Subcutaneous abdominal adipose tissue (tissue), 5 donors: ENCODE results near the gene MKLN1.

Experiments
- H3K27ac ChIP-seq: one replicate; pipeline ENCODE4 v1.7.0; 2013; ENCODE audit warnings: low read depth, mild to moderate bottlenecking, inconsistent platforms, low read length, moderate library complexity
- H3K27me3 ChIP-seq, 5 donors: one replicate each; pipeline ENCODE4 v1.7.0; 2013; ENCODE audit warnings: low read length in 5 of 5, inconsistent platforms in 1 of 5; ENCODE audit not compliant: control insufficient read depth in 5 of 5, insufficient read depth in 4 of 5
- H3K36me3 ChIP-seq, 5 donors: one replicate each; pipeline ENCODE4 v1.7.0; 2013; ENCODE audit warnings: low read length in 5 of 5; ENCODE audit not compliant: control insufficient read depth in 5 of 5, insufficient read depth in 5 of 5
- H3K4me1 ChIP-seq, 5 donors: one replicate each; pipeline ENCODE4 v1.7.0; 2013; ENCODE audit warnings: low read length in 5 of 5, mild to moderate bottlenecking in 3 of 5, moderate library complexity in 1 of 5; ENCODE audit not compliant: control insufficient read depth in 5 of 5, insufficient read depth in 5 of 5
- H3K4me3 ChIP-seq, 5 donors: one replicate each; pipeline ENCODE4 v1.7.0; 2013; ENCODE audit warnings: low read length in 5 of 5, low read depth in 1 of 5
- H3K9ac ChIP-seq, 5 donors: one replicate each; pipeline ENCODE4 v1.7.0; 2013; ENCODE audit warnings: low read length in 5 of 5, mild to moderate bottlenecking in 4 of 5, moderate library complexity in 3 of 5
- H3K9me3 ChIP-seq, 5 donors: one replicate each; pipeline ENCODE4 v1.7.0; 2013; ENCODE audit warnings: low read length in 5 of 5; ENCODE audit not compliant: control insufficient read depth in 5 of 5
- donor health status: healthy.
- donor health status: healthy.
- donor health status: healthy.
- donor health status: healthy.
- donor health status: healthy.

The MKLN1 gene

DNA sequence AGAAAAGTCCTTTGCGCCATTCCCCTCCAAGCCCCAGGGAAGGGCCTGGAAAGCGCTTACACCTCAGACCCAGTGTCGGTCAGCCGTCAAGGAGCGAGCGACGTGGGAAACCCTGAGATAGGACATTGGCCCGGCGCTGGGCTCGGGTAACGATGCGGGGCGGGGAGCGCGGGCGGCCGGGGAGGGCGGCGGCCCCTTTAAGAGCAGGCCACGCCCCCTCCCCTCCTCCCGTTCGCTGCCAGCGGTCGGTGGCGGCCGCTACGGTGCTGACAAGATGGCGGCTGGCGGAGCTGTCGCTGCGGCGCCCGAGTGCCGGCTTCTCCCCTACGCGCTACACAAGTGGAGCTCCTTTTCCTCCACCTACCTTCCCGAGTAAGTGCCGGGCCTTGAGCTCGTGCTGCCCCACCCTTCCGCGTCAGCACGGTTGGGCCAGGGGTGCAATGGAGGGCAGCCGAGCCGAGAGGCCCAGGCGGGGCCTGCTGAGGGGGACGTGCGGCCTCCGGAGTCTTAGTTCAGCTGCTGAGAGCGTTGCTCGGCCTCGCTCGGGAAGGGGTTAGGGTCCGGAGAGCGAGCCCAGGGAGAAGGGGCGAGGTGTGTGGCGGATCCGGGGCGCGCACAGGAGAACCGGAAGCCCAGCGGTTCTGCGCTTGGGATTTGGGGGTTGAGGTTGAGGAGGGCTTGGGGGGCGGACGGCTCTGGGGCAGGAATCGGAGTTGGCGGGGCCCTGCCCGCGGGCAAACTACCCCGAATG lies at the start of gene MKLN1:
MKLN1 (plus strand) TSS at position 251 of the 751 bp plus-strand sequence; CDS start at position 275, 24 bp downstream.
- Histone ChIP-seq H3K4me1 (peaks cover 0 to 35% (median 26%) of the 10 kb centered on the region in 5 donors), H3K27me3 (no peaks in the 10 kb centered on the region), H3K9ac (peak within 1 kb of the TSS; percentile 95 to 100 (median 99)), H3K27ac (peak within 1 kb of the TSS; percentile 99), H3K9me3 (no peaks in the 10 kb centered on the region), H3K4me3 (peak within 1 kb of the TSS; percentile 88 to 98 (median 93)), H3K36me3 (peaks cover 0 to under 1% (median 0%) of the 10 kb centered on the region in 5 donors)

DNA sequence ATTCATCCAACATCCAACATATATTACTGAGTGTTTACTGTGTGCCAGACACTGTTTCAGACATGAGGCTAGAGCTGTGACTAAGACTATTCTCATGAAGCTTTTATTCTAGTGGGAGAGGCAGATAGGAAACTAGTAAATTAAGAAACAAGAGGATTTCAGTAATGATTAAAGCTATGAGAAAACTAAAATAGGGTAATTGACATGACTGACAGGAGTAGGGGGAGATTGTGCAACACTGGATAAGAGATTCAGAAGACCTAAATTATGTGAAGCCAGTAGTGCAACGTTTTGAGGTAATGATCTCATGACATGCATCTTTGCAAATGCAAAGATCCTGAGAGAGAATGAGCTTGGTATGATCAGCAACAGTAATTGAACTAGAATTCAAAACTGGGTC lies 48.6 kb upstream of the MKLN1 start:
- no peaks in the 10 kb centered on the region for H3K4me1 ChIP-seq
- no peak overlapping the region for H3K4me3 ChIP-seq
- H3K27me3 ChIP-seq, result no peaks in the 10 kb centered on the region
- H3K9ac ChIP-seq, result no peak overlapping the region
- H3K27ac ChIP-seq, result no peak overlapping the region
- H3K9me3 ChIP-seq, result peaks cover 0 to 4% (median 0%) of the 10 kb centered on the region in 5 donors
- H3K36me3 ChIP-seq, result no peaks in the 10 kb centered on the region

DNA sequence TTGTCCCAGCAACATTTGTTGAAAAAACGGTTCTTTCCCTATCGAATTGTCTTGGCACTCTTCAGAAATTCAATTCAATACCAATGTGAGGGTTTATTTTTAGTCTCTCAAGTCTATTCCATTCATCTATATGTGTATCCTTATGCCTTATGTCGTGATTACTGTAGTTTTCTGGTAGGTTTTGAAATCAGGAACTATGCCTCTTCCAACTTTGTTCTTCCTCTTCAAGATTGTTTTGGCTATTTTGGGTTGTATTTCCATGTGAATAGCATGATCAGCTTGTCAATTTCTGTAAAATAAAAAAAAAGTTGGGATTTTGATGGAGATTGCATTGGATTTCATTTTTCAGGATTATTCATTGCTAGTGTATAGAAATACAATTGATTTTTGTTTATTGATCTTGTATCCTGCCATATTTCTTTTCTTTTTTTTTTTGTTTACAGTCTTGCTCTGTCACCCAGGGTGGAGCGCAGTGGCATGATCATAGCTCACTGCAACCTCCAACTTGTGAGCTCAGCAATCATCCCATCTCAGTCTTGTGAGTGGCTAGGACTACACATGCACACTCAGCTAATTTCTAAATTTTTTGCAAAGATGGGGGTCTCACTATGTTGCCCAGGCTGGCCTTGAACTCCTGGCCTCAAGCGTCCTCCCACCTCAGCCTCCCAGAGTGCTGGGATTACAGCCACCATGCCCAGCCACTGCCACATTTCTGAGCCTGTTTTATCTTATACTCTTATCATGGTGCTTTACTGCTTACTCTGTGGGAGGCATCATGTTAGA lies 46.2 kb upstream of the MKLN1 start:
- H3K27me3 ChIP-seq, result no peaks in the 10 kb centered on the region
- no peaks in the 10 kb centered on the region for H3K36me3 ChIP-seq
- H3K4me3 ChIP-seq, result no peak overlapping the region
- H3K9me3 ChIP-seq, result peaks cover 0 to 4% (median 0%) of the 10 kb centered on the region in 5 donors
- H3K9ac ChIP-seq, result no peak overlapping the region
- H3K27ac ChIP-seq, result no peak overlapping the region
- peaks cover 2 to 10% (median 8%) of the 10 kb centered on the region in 5 donors for H3K4me1 ChIP-seq

DNA sequence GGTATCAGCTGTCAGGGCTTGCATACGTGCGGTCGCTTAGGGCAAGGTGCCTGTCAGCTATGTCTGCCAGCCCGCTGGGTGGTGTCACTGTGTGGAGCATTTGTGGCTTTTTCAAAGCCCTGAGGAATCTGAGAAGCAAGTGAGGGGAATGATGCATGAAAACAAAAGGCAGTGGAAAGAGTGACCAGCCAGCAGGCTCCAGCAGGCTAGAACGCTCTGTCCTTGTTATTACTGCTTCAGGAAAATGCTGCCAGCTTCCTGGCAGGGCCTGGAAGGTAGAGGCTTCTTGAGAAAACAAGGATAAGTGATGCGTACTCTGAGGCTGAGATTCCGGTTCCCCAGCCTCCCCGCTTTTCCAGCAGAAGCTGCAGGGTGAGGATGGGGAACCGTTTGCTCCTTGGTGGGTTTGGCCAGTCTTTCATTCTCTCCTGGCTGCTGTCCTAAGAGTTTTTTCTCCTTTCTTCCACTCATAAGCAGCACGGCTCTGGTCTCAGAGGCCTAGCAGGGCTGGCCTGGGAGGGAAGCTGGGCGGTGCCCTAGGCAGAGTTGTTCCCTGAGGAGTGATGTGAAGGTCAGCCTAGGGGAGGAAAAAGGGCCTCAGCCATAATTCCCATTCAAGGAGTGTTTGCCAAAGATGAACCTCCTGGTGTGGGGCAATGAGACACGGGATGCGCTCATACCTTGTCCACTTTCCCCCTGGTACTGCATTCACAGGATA lies 42.8 kb upstream of the MKLN1 start:
- Histone ChIP-seq H3K36me3 (no peaks in the 10 kb centered on the region), H3K4me1 (peaks cover 2 to 13% (median 11%) of the 10 kb centered on the region in 5 donors), H3K27ac (peak overlapping the region; percentile 30), H3K27me3 (no peaks in the 10 kb centered on the region), H3K9me3 (peaks cover 0 to 4% (median 0%) of the 10 kb centered on the region in 5 donors), H3K4me3 (no peak overlapping the region), H3K9ac (no peak overlapping the region)

DNA sequence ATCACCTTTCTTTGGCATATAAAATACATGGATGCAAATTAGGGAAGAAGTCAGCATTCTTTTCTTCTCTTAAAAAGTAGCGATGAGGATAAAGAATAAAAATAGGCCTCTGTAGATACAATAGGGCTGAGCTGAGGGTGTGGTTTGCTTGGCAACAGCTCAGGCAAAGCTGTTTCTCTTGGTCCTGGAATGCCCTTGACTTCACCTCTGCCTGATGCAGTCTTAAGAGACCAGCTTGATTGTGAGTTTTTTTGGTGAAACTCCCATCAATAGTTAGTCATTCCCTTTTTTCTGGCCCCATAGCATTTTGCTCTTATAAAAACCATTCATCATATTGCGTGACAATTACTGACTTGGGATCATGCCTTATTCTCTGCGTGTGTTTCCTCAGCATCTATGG lies 42.1 kb upstream of the MKLN1 start:
- no peaks in the 10 kb centered on the region for H3K36me3 ChIP-seq
- peaks cover 2 to 13% (median 11%) of the 10 kb centered on the region in 5 donors for H3K4me1 ChIP-seq
- no peak overlapping the region for H3K9ac ChIP-seq
- H3K9me3 ChIP-seq, result peaks cover 0 to 3% (median 0%) of the 10 kb centered on the region in 5 donors
- H3K4me3 ChIP-seq, result no peak overlapping the region
- peak overlapping the region; percentile 30 for H3K27ac ChIP-seq
- no peaks in the 10 kb centered on the region for H3K27me3 ChIP-seq

DNA sequence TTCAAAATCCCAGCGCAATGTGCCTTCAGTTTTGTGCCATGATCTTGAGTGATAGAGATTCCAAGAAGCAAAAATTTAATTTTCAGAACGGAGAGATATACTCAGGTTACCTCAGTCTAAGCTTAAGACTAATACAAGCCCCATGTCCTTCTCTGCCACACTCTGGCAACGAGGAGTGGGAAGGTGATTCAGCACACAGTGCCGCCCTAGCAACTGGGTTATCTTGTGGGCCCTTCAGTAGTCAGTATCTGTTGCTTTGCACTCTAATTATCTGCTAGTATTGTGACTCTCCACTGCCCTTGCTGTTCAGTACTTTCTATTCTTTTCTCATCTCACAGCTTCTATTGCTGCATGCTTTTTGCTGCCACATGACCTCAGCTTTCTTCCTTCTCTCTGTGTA lies 39.2 kb upstream of the MKLN1 start:
- Histone ChIP-seq H3K9me3 (peaks cover 0 to 3% (median 0%) of the 10 kb centered on the region in 5 donors), H3K9ac (no peak overlapping the region), H3K27ac (no peak overlapping the region), H3K36me3 (no peaks in the 10 kb centered on the region), H3K27me3 (no peaks in the 10 kb centered on the region), H3K4me1 (peaks cover 2 to 29% (median 23%) of the 10 kb centered on the region in 5 donors), H3K4me3 (no peak overlapping the region)

DNA sequence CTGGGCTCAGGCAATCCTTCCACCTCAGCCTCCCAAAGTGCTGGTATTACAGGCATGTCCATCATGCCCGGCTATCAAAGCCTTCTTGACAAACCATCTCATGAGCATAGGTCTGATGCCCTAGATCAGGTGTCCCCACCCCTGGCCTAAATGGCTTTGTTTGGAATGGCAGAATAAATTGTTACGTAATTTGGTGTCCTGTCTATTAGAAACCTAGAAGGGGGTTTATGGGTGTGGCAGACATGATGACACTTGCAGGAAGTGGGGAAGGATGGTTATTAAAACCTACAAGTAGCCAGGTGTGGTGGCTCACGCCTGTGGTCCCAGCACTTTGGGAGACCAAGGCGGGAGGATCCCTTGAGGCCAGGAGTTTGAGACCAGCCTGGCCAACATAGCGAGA lies 38.6 kb upstream of the MKLN1 start:
- H3K4me1 ChIP-seq, result peaks cover 2 to 29% (median 23%) of the 10 kb centered on the region in 5 donors

DNA sequence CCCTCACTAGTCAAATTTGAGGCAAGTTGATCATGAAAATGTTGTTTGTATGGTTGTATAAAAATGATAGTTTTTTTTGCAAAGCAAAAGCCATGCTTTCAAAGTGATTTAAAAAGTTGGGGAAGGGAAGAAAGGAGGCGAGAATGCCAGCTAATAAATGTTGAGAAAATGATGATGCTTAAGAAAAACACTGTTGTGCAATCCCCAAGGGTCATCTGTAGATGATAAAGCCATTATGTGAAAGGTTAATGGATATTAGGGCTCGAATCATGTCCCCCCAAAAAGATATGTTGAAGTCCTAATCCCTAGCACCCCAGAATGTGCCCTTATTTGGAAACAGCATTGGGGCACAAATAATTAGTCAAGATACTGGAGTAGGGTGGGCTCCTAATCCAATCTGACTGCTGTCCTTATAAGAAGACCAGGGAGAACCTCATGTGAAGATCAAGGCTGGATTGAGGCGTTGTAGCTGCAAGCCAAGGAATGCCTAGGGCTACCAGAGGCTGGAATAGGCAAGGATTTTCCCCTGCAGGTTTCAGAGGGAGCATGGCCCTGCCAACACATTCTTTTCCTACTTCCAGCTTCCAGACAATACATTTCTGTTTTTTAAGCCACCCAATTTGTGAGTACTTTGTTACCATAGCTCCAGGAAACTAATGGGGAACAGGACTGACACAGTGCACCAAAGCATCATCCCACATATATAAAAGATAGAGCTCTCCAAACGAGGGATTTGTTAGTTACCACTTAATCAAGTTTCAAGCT lies 35.4 kb upstream of the MKLN1 start:
- Histone ChIP-seq H3K9me3 (peaks cover 0 to 3% (median 0%) of the 10 kb centered on the region in 5 donors), H3K27ac (no peak overlapping the region), H3K4me1 (peaks cover 0 to 19% (median 14%) of the 10 kb centered on the region in 5 donors), H3K4me3 (no peak overlapping the region), H3K27me3 (no peaks in the 10 kb centered on the region), H3K36me3 (no peaks in the 10 kb centered on the region), H3K9ac (no peak overlapping the region)

More for the DNA sequence above, 38.6 kb upstream of the MKLN1 start:
- Histone ChIP-seq H3K4me3 (no peak overlapping the region), H3K36me3 (no peaks in the 10 kb centered on the region), H3K27me3 (no peaks in the 10 kb centered on the region), H3K9me3 (peaks cover 0 to 3% (median 0%) of the 10 kb centered on the region in 5 donors), H3K9ac (no peak overlapping the region), H3K27ac (no peak overlapping the region)

DNA sequence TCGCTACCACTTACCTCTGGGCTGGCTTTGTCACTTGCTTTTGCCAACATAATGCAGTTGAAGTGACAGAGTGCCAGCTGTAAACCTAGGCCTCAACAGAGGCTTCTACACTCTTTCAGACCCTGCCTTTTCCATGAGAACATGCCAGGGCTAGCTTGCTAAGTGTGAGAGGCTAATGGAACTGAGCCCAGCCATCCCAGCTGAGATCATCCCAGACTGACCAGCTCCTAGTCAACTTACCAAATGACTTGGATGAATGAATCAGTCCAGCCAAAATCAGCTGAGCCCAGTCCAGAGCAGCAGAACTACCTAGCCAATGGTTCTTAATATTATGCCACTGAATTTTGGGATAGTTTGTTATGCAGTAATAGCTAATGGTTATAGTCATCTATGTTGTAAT lies 34.7 kb upstream of the MKLN1 start:
- H3K27ac ChIP-seq, result no peak overlapping the region

More for the DNA sequence above, 34.7 kb upstream of the MKLN1 start:
- Histone ChIP-seq H3K4me1 (peaks cover 0 to 18% (median 12%) of the 10 kb centered on the region in 5 donors), H3K4me3 (peak overlapping the region in 1 of 5 donors; percentile 5), H3K27me3 (no peaks in the 10 kb centered on the region), H3K9me3 (peaks cover 0 to 1% (median 0%) of the 10 kb centered on the region in 5 donors), H3K9ac (no peak overlapping the region), H3K36me3 (no peaks in the 10 kb centered on the region)
